Esophagus muscularis mucosa (tissue), 4 donors: Measurements from ENCODE around the gene IRAG1. TPM values are rescaled to one million over a fixed set of nuclear protein-coding genes. Genes with fewer than 3 reads are reported as not detected.

ENCODE experiments used
- DNase-seq: peaks from one replicate; pipeline ENCODE4 v3.0.0-alpha.2; 2017; ENCODE audit errors: extremely low spot score
- H3K27ac ChIP-seq, 4 donors: fragments of 200-600 bp; sonication (generic); replicated peaks in 1 of 4; 1 replicate in 3 of 4; 2 replicates in 1 of 4; pipeline ENCODE4 v1.5.1; 2016 to 2019; ENCODE audit warnings: mild to moderate bottlenecking in 1 of 4
- H3K27me3 ChIP-seq, 4 donors: fragments of 200-600 bp; sonication (generic); one replicate each; pipeline versions ENCODE4 v1.5.1 to v1.6.0; 2016 to 2019
- H3K36me3 ChIP-seq, 4 donors: fragments of 200-600 bp; sonication (generic); one replicate each; pipeline ENCODE4 v1.5.1; 2016 to 2019
- H3K4me1 ChIP-seq, 4 donors: fragments of 200-600 bp; sonication (generic); one replicate each; pipeline ENCODE4 v1.5.1; 2016 to 2019
- H3K4me3 ChIP-seq, 4 donors: fragments of 200-600 bp; sonication (generic); 1 replicate in 2 of 4; 2 replicates in 2 of 4; pipeline ENCODE4 v1.5.1; 2016 to 2019; ENCODE audit warnings: mild to moderate bottlenecking in 4 of 4, moderate library complexity in 1 of 4
- H3K9me3 ChIP-seq, 4 donors: fragments of 200-600 bp; sonication (generic); 1 replicate in 3 of 4; 2 replicates in 1 of 4; pipeline ENCODE4 v1.5.1; 2016 to 2019
- EP300 ChIP-seq: sonication (generic); formaldehyde crosslinking; IDR thresholded peaks from one replicate; pipeline ENCODE4 v1.6.1; 2017; ENCODE audit warnings: antibody characterized with exemption
- POLR2A ChIP-seq: fragments of 450-650 bp; IDR thresholded peaks from one replicate; pipeline ENCODE4 v1.6.1; 2017; ENCODE audit warnings: antibody characterized with exemption, moderate library complexity, mild to moderate bottlenecking, low read depth
- POLR2AphosphoS5 ChIP-seq, 2 donors: sonication (generic); formaldehyde crosslinking; IDR thresholded peaks; one replicate each; pipeline ENCODE4 v1.6.1; 2017; ENCODE audit warnings: antibody characterized with exemption in 2 of 2
- WGBS: methylation state at CpG from one replicate; pipeline ENCODE4 v1.1.5; 2018; 5-methylcytosine and 5-hydroxymethylcytosine counted together
- intact Hi-C: fragments of 100-400 bp; cut with DNase I; formaldehyde crosslinking; loops from one replicate; pipeline ENCODE4 v1.15.1; 2023
- small RNA-seq, 3 donors: library from RNA; depleted of rRNA; stranded (forward); fragments of <200 nt; gene quantifications; one replicate each; pipeline ENCODE3, GENCODE V24; 2016
- total RNA-seq, 4 donors: library from RNA; depleted of rRNA; stranded (reverse); fragments of >200 nt; gene quantifications; one replicate each; pipeline versions ENCODE4 v1.1.0 to v1.2.1, GENCODE V29; 2016
- TF ChIP-seq, protein P1 (sequence below), 3 experiments: fragments of 200-600 bp in 2 of 3; fragments of 450-650 bp in 1 of 3; sonication (generic) in 2 of 3; IDR thresholded peaks; one replicate each; pipeline ENCODE4 v1.5.1; 2017 to 2019; ENCODE audit warnings: antibody characterized with exemption in 3 of 3, mild to moderate bottlenecking in 2 of 3, moderate library complexity in 1 of 3

The IRAG1 gene
- total RNA-seq, 4 donors from 2014 or later, result 205 to 338 (median 276) TPM

DNA sequence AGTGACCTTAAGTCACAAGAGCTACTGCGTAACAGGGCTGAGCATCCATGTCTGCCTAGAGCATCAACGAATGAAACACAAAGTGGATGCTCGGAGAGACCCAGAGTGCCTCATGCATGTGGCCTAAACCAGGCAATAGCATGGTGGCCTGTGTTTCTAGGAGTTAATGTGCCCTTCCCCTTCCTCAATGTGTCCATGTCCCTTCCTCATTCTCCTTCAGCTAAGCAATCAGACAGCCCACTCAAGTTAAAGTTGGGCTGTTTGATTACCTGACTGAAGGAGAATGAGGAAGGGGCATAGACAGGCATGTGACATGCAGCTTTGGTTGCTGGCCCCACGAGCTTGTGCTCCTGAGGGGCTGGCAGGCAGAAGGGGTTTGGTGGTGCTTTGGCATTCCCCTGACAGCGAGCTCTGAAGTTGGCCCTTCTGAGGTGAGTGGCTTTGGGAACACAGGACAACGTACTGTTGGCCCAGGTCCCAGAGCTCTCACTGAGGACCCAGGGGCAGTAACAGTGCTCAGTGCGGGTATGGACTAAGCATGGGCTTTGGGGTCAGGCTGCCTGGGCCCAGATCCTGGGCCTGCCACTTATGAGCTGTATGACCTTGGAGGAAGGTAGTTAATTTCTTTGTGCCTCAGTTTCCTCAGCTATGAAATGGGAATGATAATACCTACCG is 46.7 kb downstream of the IRAG1 start:
- Histone ChIP-seq H3K27ac (peak overlapping the region; percentile 70 to 86 (median 74)), H3K27me3 (no peaks in the 10 kb centered on the region), H3K4me3 (no peak overlapping the region), H3K4me1 (peaks cover 16 to 97% (median 96%) of the 10 kb centered on the region in 4 donors), H3K36me3 (peaks cover 0 to 24% (median 2%) of the 10 kb centered on the region in 4 donors), H3K9me3 (no peaks in the 10 kb centered on the region)
- intact Hi-C loops, result no loop called here
- TF ChIP-seq POLR2A, result no peak
- no peak for TF ChIP-seq POLR2AphosphoS5 (IDR thresholded peaks at IDR 0.05)
- TF ChIP-seq, protein P1, sequence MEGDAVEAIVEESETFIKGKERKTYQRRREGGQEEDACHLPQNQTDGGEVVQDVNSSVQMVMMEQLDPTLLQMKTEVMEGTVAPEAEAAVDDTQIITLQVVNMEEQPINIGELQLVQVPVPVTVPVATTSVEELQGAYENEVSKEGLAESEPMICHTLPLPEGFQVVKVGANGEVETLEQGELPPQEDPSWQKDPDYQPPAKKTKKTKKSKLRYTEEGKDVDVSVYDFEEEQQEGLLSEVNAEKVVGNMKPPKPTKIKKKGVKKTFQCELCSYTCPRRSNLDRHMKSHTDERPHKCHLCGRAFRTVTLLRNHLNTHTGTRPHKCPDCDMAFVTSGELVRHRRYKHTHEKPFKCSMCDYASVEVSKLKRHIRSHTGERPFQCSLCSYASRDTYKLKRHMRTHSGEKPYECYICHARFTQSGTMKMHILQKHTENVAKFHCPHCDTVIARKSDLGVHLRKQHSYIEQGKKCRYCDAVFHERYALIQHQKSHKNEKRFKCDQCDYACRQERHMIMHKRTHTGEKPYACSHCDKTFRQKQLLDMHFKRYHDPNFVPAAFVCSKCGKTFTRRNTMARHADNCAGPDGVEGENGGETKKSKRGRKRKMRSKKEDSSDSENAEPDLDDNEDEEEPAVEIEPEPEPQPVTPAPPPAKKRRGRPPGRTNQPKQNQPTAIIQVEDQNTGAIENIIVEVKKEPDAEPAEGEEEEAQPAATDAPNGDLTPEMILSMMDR (IDR thresholded peaks at IDR 0.05), result no peak
- no peak for TF ChIP-seq EP300
- WGBS, result 82% methylated on average over 7 of the region's 8 CpGs
- no peak for DNase-seq

DNA sequence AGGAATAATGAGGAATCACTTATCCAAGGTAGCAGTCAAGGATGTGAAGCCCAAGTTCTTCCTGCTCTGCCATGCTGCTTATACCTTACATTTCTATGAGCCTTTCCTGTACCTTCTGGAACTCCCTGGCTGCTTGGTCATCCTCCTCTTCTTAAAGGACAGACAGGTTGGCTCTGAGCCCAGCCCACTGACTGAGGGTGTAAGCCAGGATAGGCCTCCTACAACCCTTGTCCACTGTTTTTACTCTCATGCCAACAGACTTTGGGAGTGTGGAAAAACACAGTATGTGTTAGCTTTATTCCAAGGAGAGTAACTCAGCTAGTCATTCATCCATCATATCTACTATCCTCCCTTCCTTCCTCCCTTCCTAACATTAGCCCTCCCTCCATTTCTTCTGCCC is 47.5 kb downstream of the IRAG1 start:
- Histone ChIP-seq H3K27me3 (no peaks in the 10 kb centered on the region), H3K36me3 (peaks cover 0 to 22% (median 2%) of the 10 kb centered on the region in 4 donors), H3K4me1 (peaks cover 14 to 97% (median 96%) of the 10 kb centered on the region in 4 donors), H3K4me3 (no peak overlapping the region), H3K9me3 (no peaks in the 10 kb centered on the region), H3K27ac (peak overlapping the region; percentile 70 to 86 (median 74))
- no peak for DNase-seq
- intact Hi-C loops, result no loop called here
- TF ChIP-seq POLR2A, result no peak
- TF ChIP-seq EP300, result no peak
- TF ChIP-seq, protein P1 (IDR thresholded peaks at IDR 0.05), result no peak
- peak in 1 of 2 donors; percentile 61 for TF ChIP-seq POLR2AphosphoS5 (IDR thresholded peaks at IDR 0.05)

GRCh38 chr11:10645212-10645795 is 48.3 kb downstream of the IRAG1 start:
- WGBS, result 70% methylated on average over 6 of the region's 6 CpGs

More at GRCh38 chr11:10645212-10645795, 48.3 kb downstream of the IRAG1 start:
- no peak for DNase-seq
- Histone ChIP-seq H3K9me3 (no peaks in the 10 kb centered on the region), H3K36me3 (peaks cover 0 to 15% (median 2%) of the 10 kb centered on the region in 4 donors), H3K27ac (peak overlapping the region; percentile 70 to 86 (median 74)), H3K4me1 (peaks cover 14 to 98% (median 97%) of the 10 kb centered on the region in 4 donors), H3K4me3 (no peak overlapping the region), H3K27me3 (no peaks in the 10 kb centered on the region)
- intact Hi-C loops, result no loop called here
- TF ChIP-seq POLR2A (no peak), EP300 (no peak), POLR2AphosphoS5 (IDR thresholded peaks at IDR 0.05) (no peak)
- TF ChIP-seq, protein P1 (IDR thresholded peaks at IDR 0.05), result no peak

Small RNAs within 50 kb of the gene (small RNA-seq; reads per million reads assigned to genes)
- gene RF00019, result 0 reads per million in 3 donors

Other genes with a start within 250 kb of the IRAG1 start
- gene AMPD3, start 238.5 kb downstream of the IRAG1 start, total RNA-seq, result 1 to 10 TPM; 3.8 to 7.5 (median 5.1) TPM
- gene RNF141, start 152.6 kb downstream of the IRAG1 start, total RNA-seq, result 10 to 100 TPM; 24.1 to 39.3 (median 34.9) TPM
- gene LYVE1, start 125.1 kb downstream of the IRAG1 start, total RNA-seq, result 100 to 1,000 TPM in 1 of 4 donors, 10 to 100 TPM in 3; 59.5 to 150 (median 74.3) TPM
- 10 to 100 TPM; 17.9 to 26.6 (median 19.4) TPM for gene CTR9, start 57.5 kb upstream of the IRAG1 start, total RNA-seq
- gene EIF4G2, start 115.2 kb upstream of the IRAG1 start, total RNA-seq, result 100 to 1,000 TPM; 508 to 734 (median 592) TPM
- gene ZBED5, start 164.3 kb upstream of the IRAG1 start, total RNA-seq, result 10 to 100 TPM; 27.3 to 36.5 (median 28.3) TPM